DND-41 (cell line): Measurements from ENCODE around the gene SPARCL1.

Source experiments
- ATAC-seq: fragments of 200-7000 bp; cut with Tn5 transposase; 3 replicates; pipeline ENCODE4 v1.9.1; 2021; ENCODE audit warnings: low read depth; ENCODE audit not compliant: insufficient read depth
- DNase-seq: peaks from one replicate; pipeline ENCODE4 v3.0.0-alpha.2; 2020
- H2AFZ ChIP-seq: 2 replicates; pipeline ENCODE4 v1.6.0; 2012; ENCODE audit warnings: low read depth, low read length
- H3K27ac ChIP-seq: 2 replicates; pipeline ENCODE4 v1.5.1; 2012; ENCODE audit warnings: low read length, inconsistent platforms
- H3K27me3 ChIP-seq: fragments of 200-600 bp; sonication (generic); 2 replicates; pipeline ENCODE4 v1.6.0; 2012; ENCODE audit warnings: low read length, mild to moderate bottlenecking, inconsistent platforms; ENCODE audit not compliant: insufficient read depth, poor library complexity
- H3K36me3 ChIP-seq: 2 replicates; pipeline ENCODE4 v1.5.1; 2012; ENCODE audit warnings: low read length, inconsistent platforms; ENCODE audit not compliant: insufficient read depth
- H3K4me1 ChIP-seq: 2 replicates; pipeline ENCODE4 v1.5.1; 2012; ENCODE audit warnings: mild to moderate bottlenecking, low read length; ENCODE audit not compliant: insufficient read depth
- H3K4me2 ChIP-seq: 2 replicates; pipeline ENCODE4 v1.6.0; 2012; ENCODE audit warnings: mild to moderate bottlenecking, moderate library complexity, low read length, inconsistent platforms; ENCODE audit not compliant: insufficient read depth
- H3K4me3 ChIP-seq, 2 experiments: fragments of 200-600 bp in 1 of 2; shearing (Covaris generic) in 1 of 2; 2 replicates each; pipeline ENCODE4 v1.5.1; 2012 to 2016; ENCODE audit warnings: inconsistent platforms in 2 of 2, low read length in 2 of 2, mild to moderate bottlenecking in 2 of 2, low read depth in 1 of 2, moderate library complexity in 1 of 2
- H3K79me2 ChIP-seq: 2 replicates; pipeline ENCODE4 v1.6.0; 2012; ENCODE audit warnings: low read length, inconsistent platforms; ENCODE audit not compliant: insufficient read depth
- H3K9ac ChIP-seq: 2 replicates; pipeline ENCODE4 v1.6.0; 2012; ENCODE audit warnings: low read depth, mild to moderate bottlenecking, inconsistent platforms, low read length, moderate library complexity
- H3K9me3 ChIP-seq: 2 replicates; pipeline ENCODE4 v1.5.1; 2012; ENCODE audit warnings: low read length, moderate library complexity, mild to moderate bottlenecking, inconsistent platforms; ENCODE audit not compliant: insufficient read depth, severe bottlenecking
- H4K20me1 ChIP-seq: 2 replicates; pipeline ENCODE4 v1.6.0; 2012; ENCODE audit warnings: low read length; ENCODE audit not compliant: insufficient read depth
- EZH2 ChIP-seq: IDR thresholded peaks from 3 replicates; pipeline ENCODE4 v1.6.1; 2012; ENCODE audit warnings: borderline replicate concordance, low read depth, mild to moderate bottlenecking, moderate library complexity, low read length, inconsistent platforms; ENCODE audit not compliant: severe bottlenecking
- TF ChIP-seq, protein P1 (sequence below): IDR thresholded peaks from 2 replicates; pipeline ENCODE4 v1.5.1; 2012; ENCODE audit warnings: borderline replicate concordance, low read length, moderate library complexity, mild to moderate bottlenecking; ENCODE audit not compliant: poor library complexity, severe bottlenecking; ENCODE audit errors: extremely low read depth

The SPARCL1 gene

GRCh38 chr4:87465739-87466366 lies 63.3 kb downstream of the SPARCL1 start:
- Histone ChIP-seq H4K20me1 (no peaks in the 10 kb centered on the region), H3K27ac (no peak overlapping the region), H3K4me1 (no peaks in the 10 kb centered on the region), H3K36me3 (no peaks in the 10 kb centered on the region), H3K27me3 (no peaks in the 10 kb centered on the region), H3K79me2 (no peaks in the 10 kb centered on the region), H2AFZ (no peak overlapping the region), H3K4me2 (no peak overlapping the region), H3K4me3 (no peak overlapping the region), H3K9me3 (no peaks in the 10 kb centered on the region), H3K9ac (no peak overlapping the region)
- no peak for TF ChIP-seq EZH2
- TF ChIP-seq, protein P1, sequence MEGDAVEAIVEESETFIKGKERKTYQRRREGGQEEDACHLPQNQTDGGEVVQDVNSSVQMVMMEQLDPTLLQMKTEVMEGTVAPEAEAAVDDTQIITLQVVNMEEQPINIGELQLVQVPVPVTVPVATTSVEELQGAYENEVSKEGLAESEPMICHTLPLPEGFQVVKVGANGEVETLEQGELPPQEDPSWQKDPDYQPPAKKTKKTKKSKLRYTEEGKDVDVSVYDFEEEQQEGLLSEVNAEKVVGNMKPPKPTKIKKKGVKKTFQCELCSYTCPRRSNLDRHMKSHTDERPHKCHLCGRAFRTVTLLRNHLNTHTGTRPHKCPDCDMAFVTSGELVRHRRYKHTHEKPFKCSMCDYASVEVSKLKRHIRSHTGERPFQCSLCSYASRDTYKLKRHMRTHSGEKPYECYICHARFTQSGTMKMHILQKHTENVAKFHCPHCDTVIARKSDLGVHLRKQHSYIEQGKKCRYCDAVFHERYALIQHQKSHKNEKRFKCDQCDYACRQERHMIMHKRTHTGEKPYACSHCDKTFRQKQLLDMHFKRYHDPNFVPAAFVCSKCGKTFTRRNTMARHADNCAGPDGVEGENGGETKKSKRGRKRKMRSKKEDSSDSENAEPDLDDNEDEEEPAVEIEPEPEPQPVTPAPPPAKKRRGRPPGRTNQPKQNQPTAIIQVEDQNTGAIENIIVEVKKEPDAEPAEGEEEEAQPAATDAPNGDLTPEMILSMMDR = peak; percentile 63
- DNase-seq (no peak), ATAC-seq (peak; percentile 72)

- no peak for TF ChIP-seq EZH2
- TF ChIP-seq, protein P1 = no peak
- Histone ChIP-seq H3K36me3 (peaks cover 15% of the 10 kb centered on the region; the same call in 1 of the 2 replicates), H3K9me3 (no peaks in the 10 kb centered on the region), H3K27ac (no peak overlapping the region), H4K20me1 (no peaks in the 10 kb centered on the region), H3K9ac (no peak overlapping the region), H3K4me1 (no peaks in the 10 kb centered on the region), H3K4me3 (no peak overlapping the region), H3K79me2 (no peaks in the 10 kb centered on the region), H2AFZ (no peak overlapping the region), H3K27me3 (no peaks in the 10 kb centered on the region), H3K4me2 (no peak overlapping the region)
- no peak for ATAC-seq
- no peak for DNase-seq
These were observed 67.1 kb downstream of the SPARCL1 start for GRCh38 chr4:87462102-87462501.

- no peak for ATAC-seq
- H3K4me3 ChIP-seq = no peak overlapping the region
These were observed 67.9 kb downstream of the SPARCL1 start for GRCh38 chr4:87461281-87461700.

More at GRCh38 chr4:87461281-87461700, 67.9 kb downstream of the SPARCL1 start:
- Histone ChIP-seq H3K79me2 (no peaks in the 10 kb centered on the region), H2AFZ (no peak overlapping the region), H3K27ac (no peak overlapping the region), H3K27me3 (no peaks in the 10 kb centered on the region), H3K36me3 (peaks cover 15% of the 10 kb centered on the region; the same call in 1 of the 2 replicates), H3K9ac (no peak overlapping the region), H3K9me3 (no peaks in the 10 kb centered on the region), H3K4me1 (no peaks in the 10 kb centered on the region), H3K4me2 (no peak overlapping the region), H4K20me1 (no peaks in the 10 kb centered on the region)
- TF ChIP-seq EZH2 = no peak
- TF ChIP-seq, protein P1 = no peak
- no peak for DNase-seq
